HG03565 (cell line): ENCODE results near the gene TMEM140.
"Not testable (repeated sequence)": the region's sequence is repeated elsewhere in the genome, so short reads cannot be mapped to it uniquely, and the experiment has no call there.

Experiments used
- ATAC-seq: cut with Tn5 transposase; IDR thresholded peaks from one replicate; pipeline ENCODE4 v1.9.1; 2021; ENCODE audit warnings: mild to moderate bottlenecking, moderate library complexity; ENCODE audit not compliant: unreplicated experiment

Gene TMEM140

GRCh38 chr7:135171581-135172291 lies 23.9 kb downstream of the TMEM140 start:
- ATAC-seq, result not testable (repeated sequence)

GRCh38 chr7:135173916-135174315 lies 26.0 kb downstream of the TMEM140 start:
- not testable (repeated sequence) for ATAC-seq

- ATAC-seq, result no peak
Measured at GRCh38 chr7:135174941-135175340, 27.1 kb downstream of the TMEM140 start.

- no peak for ATAC-seq
Measured at GRCh38 chr7:135175931-135176330, 28.1 kb downstream of the TMEM140 start.

- ATAC-seq, result no peak
Measured at GRCh38 chr7:135177028-135177696, 29.3 kb downstream of the TMEM140 start.

GRCh38 chr7:135178364-135178763 lies 30.5 kb downstream of the TMEM140 start:
- no peak for ATAC-seq

GRCh38 chr7:135179321-135179925 lies 31.6 kb downstream of the TMEM140 start:
- ATAC-seq, result no peak

DNA sequence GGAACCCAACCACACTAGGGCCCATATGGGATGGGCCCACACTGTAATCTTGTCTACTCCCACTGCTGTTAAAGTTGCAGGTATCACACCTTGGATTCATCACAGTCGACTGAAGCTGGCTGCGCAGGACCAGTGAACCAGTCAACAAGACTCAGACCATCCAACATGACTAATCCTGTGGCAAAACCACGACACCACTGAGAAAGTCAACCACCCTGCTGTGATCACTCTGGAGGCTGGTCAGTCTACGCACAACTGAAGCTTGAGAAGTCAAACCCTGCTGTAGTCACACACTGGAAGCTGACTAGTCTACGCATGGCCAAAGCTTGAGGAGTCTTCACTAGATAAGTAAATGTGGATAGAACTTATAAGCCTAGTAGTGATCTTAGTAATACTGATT lies 32.2 kb downstream of the TMEM140 start:
- no peak for ATAC-seq

DNA sequence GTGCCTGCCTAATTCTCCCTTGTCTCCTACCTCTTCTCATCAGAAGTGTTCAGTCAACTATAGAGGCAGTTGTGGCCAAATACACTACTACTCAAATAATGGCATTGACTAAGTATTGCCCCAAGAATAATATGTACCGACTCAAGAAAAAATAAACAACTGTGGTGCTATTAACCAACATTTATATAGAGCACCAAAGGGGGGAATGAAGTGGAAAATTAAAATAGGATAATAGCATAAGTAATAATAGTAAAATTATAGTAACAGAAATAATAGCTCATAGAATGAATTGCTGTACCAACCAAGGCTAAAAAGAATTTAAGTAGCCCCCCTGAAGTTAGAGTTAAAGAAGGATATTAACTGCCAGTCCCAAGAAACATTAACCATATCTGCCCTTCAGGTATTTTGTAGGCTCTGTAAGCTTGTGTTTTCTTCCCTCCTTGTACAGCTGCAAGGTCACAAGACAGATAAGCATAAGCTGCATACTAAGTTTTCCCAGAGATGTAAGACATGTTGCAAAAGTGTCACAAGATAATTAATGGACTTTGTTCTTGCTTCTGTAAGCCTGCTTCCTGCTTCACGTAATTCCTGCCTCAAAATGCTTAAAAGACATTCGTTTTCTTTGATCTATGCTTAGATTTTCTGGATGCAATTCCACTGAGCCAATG lies 33.5 kb downstream of the TMEM140 start:
- no peak for ATAC-seq

- ATAC-seq, result no peak
Measured at GRCh38 chr7:135181929-135182678, 34.2 kb downstream of the TMEM140 start.

DNA sequence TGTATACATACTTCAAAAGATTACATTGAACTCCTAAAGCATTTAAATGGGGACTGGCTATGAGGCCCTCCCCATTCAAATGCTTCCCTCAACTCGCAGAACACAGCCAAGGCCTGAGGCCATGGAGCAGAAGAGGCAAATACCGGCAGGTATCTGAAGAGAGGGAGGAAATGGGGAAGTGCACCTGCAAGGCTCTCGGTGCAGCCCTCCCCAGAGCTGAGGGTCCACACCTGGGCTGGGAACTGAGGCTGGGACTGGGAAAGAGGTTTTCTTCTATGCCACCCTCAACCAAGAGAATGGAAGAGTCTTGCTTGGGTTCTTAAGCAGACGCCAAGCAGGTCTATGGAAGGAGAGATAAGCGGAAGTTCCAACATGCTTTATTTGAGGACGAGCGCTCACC lies 35.6 kb downstream of the TMEM140 start:
- ATAC-seq, result no peak

DNA sequence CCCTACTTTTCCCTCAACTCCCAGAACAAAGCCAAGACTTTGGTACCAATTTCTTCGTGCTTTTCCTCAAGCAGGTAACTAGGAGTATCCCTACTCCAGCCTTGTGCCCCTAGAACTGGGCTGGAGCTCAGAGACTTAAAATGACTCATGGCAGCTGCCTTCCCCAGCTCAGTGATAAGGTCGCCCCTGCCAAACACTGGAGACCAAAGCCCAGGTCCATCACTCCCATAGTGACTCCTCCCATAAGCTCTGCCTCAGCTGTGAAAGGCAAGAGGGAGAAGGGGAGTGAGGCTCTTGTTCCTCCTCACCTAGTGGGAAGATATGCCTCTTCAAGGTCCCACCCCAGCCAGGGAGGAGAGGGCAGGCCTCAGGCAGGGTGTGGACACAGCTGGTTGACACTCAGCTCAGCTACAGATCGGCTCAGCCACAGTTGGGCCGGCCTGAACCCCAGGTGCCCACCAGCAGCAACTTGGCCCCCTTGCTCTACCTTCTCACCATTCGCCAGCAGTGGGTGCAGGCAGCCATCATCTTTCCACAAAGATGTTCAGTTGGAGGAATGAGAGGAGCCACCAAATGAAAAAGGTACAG lies 36.5 kb downstream of the TMEM140 start:
- ATAC-seq, result no peak

DNA sequence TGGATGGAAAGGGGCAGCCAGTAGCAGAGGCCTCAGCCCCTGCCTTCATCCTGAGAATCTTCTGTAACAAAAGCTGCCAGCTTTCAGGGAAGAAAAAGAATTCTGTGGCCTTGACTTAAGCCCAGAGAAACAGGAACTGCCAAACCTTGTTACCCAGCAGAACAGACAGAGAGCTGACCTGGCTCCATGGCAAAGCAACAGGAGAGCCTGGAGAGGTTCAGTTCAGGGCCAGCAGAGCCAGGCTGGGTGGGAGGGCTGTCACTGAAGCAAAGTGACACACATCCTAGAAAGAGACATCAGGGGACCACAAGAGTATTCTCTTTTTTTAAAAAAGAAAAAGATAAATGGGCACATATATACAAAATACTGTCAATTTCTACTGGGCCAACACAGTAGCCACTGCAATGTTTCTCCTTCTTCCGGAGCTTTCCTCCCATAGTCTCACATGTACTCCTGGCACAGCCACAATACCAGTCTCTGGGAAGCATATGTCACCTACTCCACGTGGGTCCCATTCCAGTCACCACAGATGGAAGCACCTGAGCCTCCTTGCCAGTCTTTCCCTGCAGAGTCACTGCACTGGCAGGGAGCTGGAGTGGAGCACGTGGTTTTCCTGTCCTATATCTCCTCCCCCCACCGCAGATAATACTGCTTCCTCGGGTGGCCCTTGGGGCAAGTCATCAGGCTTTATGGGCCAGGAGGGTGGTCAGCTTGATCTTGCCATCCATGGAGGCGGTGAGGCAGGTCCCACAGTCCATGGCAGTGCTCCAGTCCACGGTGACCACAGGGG lies 37.8 kb downstream of the TMEM140 start:
- ATAC-seq, result no peak

DNA sequence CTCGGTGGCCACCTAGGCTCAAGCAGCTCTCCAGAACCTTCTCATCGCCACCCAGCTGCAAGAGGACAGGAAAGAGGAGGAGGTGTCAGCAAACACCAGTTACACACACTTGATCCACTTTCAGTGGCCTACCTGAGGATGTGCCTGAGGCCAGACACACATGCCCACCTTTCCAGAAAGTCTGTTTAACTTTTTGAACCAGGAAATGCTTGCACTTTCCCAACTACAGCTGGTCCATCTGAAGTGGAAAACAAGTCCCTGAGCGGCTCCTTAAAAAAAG lies 38.3 kb downstream of the TMEM140 start:
- ATAC-seq, result no peak

GRCh38 chr7:135186841-135187253 lies 39.0 kb downstream of the TMEM140 start:
- ATAC-seq, result peak; percentile 62

GRCh38 chr7:135188298-135188984 lies 40.6 kb downstream of the TMEM140 start:
- no peak for ATAC-seq

GRCh38 chr7:135189221-135189662 lies 41.4 kb downstream of the TMEM140 start:
- no peak for ATAC-seq

- no peak for ATAC-seq
Measured at GRCh38 chr7:135189961-135190360, 42.1 kb downstream of the TMEM140 start.

DNA sequence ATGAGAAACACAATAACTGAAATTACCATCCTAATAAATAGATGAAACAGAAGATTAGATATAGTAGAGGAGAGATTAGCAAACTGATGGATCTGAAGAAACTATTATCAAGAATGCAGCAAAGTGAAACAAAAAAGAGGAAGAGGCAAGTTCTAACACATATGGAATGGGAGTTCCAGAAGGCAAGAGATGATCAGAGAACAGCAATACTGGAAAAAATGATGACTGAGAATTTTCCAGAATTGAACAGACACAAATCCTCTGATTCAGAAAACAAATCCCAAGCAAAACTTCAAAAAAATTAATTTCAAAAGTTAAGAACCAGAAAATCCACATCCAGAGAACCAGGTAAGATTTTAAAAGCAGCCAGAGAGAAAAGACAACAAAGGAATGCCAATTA lies 42.8 kb downstream of the TMEM140 start:
- ATAC-seq, result no peak
